GM18499 (cell line): ENCODE measurements around the gene FGGY.

Source experiments
- ATAC-seq: cut with Tn5 transposase; IDR thresholded peaks from one replicate; pipeline ENCODE4 v1.9.1; 2021; ENCODE audit warnings: moderate number of reproducible peaks; ENCODE audit not compliant: insufficient read depth, unreplicated experiment

Gene FGGY

DNA sequence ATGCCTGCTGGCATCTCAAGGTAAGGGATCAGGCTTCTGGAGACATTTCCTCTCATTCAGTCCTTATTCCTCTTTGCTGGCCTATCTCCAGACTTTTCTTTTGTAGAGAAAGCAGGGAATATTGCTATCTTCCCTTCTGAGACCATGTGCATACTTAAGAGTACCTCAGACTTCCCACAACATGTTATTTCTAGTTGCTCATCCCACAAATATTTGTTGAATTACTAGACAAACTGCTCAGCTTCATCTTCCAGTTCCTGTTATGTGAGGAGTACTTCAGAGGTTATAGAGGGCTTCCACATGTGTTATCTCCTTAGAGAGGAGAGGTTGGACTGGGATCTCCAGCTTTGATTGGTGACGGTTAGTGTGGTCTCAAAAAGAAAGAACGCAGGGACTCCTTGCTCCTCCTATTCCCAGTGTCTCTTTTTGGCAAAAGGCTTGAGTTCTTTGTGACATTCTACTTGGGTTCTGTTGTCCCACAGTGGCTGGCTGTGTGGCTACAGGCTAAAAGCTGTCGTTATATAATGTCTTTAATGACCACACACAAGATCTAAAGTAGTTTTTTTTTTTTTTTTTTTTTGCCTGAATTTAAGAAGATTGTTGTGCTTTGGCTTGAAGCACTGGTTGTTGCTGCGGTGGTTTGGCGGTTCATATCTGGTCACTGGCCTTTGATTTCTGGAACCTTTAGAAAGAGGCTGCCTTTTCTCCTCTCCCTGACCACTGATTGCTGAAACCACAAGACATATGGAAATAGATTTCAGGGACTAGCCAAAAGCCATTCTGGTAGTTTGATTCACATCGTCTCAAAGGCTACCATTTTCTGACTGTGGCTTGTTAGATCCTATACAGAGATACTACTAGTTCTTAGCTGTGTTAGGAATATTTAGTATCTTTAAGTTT is 78.7 kb downstream of the FGGY start:
- no peak for ATAC-seq

DNA sequence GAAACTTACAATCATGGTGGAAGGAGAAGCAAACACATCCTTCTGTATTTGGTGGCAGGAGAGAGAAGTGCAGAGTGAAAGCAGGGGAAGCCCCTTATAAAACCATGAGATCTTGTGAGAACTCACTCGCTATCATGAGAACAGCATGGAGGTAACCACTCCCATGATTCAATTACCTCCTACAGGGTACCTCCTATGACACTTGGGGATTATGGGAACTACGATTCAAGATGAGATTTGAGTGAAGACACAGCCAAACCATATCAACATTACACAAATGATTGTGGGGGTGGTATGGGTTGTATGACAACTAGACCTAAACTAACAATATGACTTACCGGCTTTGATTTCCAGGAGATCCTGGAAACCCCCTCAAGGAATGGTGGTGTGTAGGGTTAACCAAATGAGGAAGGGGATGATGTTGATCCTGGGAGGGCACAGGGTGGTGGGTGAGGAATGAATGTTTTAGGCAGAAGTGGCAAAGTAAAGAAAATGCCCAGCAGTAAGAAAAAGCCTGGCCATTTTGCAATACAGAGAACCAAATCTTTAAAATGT is 80.5 kb downstream of the FGGY start:
- no peak for ATAC-seq

- no peak for ATAC-seq
Measured at GRCh38 chr1:59378621-59379370, 81.9 kb downstream of the FGGY start.

DNA sequence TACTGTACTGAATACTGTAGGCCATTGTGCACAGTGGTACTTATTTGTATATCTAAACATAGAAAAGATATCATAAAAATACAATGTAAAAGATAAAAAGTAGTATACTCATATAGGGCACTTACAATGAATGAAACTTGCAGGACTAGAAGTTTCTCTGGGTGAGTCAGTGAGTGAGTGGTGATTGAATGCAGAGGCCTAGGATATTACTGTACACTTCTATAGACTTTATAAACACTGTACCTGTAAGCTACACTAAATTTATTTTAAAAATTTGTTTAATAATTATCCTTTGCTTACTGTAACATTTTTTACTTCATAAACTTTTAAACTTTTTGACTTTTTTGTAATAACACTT is 82.5 kb downstream of the FGGY start:
- no peak for ATAC-seq

- ATAC-seq, result no peak
Measured at GRCh38 chr1:59383963-59384362, 87.1 kb downstream of the FGGY start.

DNA sequence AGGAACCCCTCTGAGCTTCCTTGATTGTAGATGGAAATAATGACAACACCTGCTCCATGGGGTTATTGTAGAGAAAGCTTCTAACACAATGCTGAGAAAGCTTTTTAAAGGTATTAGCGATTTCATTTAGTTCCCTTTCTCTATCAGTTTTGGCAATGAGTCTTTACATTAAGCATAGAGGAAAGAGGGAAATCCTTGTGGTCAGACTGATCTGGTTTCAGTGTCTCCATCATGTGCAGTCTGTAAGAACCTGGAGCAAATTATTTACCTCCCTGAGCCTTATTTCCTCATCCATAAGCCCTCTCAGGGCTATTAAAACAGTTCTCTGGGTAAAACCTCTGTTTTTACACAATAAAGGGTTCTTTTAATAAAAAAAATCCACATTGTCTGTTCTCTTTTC is 87.5 kb downstream of the FGGY start:
- ATAC-seq, result no peak

DNA sequence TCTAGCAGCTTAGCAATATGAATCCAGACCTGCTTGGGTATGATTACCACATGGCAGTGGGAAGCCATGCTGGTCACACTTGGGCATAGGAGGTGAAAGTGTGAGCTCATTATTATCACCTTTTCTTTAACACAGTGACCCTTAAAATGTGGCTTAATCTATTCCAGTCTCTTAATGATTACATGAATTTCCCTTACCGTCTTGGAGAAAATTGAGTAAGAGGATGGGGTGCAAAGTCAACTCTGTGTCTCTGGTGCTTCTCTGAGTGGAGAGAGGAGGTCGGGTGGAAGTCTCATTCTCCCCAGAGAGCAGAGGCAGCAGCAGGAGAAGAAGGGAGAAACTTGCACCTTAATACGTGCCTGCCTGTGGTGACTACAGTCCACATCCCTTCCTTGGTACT is 91.3 kb downstream of the FGGY start:
- no peak for ATAC-seq

GRCh38 chr1:59389847-59390246 is 93.0 kb downstream of the FGGY start:
- no peak for ATAC-seq

DNA sequence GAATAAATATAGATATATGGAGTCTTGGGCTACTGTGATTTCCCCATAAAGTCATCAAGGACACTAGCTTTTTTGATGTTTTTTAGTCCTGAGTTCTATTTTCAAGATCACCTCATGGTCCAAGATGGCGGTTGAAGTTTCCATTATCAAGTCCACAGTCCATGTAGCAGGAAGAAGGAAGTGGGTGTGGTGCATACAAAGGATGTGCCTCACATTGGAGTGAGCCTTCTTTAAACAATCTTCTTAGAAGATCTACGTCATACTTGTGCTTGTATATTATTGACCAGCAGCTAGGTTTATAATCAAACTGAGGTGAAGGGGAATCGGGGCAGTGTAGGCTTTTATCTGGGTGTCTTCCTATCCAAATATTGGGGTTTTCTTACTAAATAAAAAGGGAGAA is 93.4 kb downstream of the FGGY start:
- no peak for ATAC-seq

DNA sequence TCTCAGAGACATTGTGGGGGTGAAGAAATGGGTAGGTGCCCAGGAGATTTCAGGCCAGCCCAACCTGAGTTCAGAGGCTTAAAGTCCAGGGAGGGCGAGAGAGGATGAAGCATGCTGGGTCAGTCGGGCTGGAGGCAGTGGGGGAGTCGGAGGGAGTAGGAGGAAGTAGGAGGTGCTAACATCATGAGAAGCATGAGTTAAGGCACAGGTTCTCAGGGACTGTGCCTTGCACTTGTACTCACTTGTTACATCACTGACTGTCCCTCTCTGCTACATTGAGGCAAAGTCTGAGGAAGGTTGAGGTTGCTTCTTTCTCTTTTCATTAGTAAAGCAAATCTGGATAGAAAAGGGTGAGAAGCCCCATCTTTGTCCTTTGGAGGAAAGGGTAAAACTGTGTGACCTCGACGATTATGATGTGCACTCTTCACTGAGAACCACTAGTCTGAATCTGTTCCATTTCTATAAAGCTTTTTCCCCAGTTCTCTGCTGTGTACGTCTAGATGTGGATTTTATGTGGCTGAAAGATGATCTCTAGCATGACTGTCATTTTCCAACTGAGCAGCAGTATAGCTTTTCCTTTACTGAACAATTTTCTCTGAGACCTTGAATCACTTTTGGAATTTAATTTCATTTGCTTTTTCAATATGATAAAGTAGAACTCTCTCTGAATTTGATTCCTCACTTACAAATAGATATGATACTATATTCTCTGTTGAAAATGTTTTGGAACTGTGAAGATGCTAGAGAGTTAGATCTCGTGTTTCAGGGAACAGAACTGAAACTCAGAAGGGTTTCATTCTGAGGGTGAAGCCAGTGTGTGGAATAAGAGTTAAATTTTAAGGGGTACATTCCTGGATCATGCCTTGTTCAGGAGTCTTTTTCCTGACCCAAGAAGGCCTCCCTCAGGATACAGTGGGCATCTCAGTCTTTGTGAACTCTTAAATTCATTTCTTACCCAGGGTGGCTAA is 94.6 kb downstream of the FGGY start:
- ATAC-seq, result no peak

- ATAC-seq, result no peak
Measured at GRCh38 chr1:59393211-59394180, 96.6 kb downstream of the FGGY start.

DNA sequence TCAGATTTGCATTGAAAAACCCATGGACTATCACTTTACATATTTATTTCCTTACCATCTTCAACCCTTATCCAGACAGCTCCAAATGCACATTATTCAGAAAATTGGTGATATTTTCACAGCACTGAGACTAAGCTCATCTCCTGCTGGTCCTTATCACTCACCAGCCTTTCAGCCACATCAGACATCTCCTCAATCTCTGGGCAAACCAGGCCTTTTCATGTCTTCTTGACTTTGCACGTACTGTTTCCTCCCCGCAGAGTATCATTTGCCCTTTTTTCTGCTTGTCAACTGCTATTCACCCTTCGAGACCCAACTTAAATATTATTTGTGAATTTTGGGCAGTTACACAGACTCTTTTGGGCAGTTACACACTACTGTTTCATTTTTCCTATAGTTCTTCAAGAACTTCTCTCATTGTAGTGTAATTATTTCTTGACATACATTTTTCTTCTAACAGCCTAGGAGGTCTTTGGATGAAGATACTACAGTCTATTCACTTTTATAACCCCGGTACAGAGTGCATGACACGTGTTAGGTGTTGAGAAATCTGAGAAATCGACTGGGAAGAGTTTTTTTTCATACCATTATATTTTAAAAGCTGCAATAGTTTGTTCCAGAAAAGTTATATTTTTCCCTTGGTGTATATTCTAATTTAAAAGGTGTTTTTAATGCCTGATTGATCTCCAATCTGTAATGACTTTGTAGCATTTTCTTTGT is 98.0 kb downstream of the FGGY start:
- no peak for ATAC-seq

GRCh38 chr1:59396387-59396786 is 99.5 kb downstream of the FGGY start:
- no peak for ATAC-seq

GRCh38 chr1:59397139-59397858 is 100.4 kb downstream of the FGGY start:
- no peak for ATAC-seq

- no peak for ATAC-seq
Measured at GRCh38 chr1:59399642-59400041, 102.7 kb downstream of the FGGY start.

DNA sequence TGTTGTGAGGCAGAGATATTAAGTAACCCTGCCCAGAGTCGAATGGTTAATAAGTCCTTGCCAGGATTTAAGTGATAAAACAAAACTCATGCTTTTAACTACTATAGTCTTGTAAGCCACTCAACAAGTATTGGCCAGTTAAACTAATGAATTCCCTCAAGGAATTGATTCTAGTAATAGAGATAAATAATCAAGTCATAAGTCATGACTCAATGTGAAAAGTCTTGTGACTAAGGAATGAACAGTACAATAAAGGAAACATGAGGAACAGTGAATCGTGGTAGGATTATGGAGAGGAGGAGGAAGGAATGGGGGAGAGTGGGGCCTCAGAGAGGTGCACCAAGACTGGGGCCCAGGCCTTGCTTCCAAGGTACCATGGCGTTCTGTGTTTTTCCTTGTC is 104.7 kb downstream of the FGGY start:
- no peak for ATAC-seq

GRCh38 chr1:59404796-59405195 is 107.9 kb downstream of the FGGY start:
- no peak for ATAC-seq
